COLO668 (cell line): Measurements from ENCODE around the gene SCMH1.
"Not testable (repeated sequence)": the region's sequence is repeated elsewhere in the genome, so short reads cannot be mapped to it uniquely, and the experiment has no call there.

Experiments used
- DNase-seq: peaks from one replicate; lab custom pipeline; 2025; ENCODE audit not compliant: unreplicated experiment; lab: John Stamatoyannopoulos, UW

SCMH1 gene

GRCh38 chr1:41215623-41216022 is 26.5 kb downstream of the SCMH1 start:
- DNase-seq: no peak

- no peak for DNase-seq
Observed at GRCh38 chr1:41213341-41213740, 28.8 kb downstream of the SCMH1 start.

- not testable (repeated sequence) for DNase-seq
Observed at GRCh38 chr1:41211608-41212007, 30.5 kb downstream of the SCMH1 start.

- not testable (repeated sequence) for DNase-seq
Observed at GRCh38 chr1:41207053-41207452, 35.1 kb downstream of the SCMH1 start.

GRCh38 chr1:41200728-41201127 is 41.4 kb downstream of the SCMH1 start:
- no peak for DNase-seq

- no peak for DNase-seq
Observed at GRCh38 chr1:41199375-41199774, 42.7 kb downstream of the SCMH1 start.

- DNase-seq: no peak
Observed at GRCh38 chr1:41192456-41193178, 49.5 kb downstream of the SCMH1 start.

GRCh38 chr1:41184446-41184845 is 57.7 kb downstream of the SCMH1 start:
- DNase-seq: no peak

GRCh38 chr1:41178230-41178629 is 63.9 kb downstream of the SCMH1 start:
- not testable (repeated sequence) for DNase-seq

- no peak for DNase-seq
Observed at GRCh38 chr1:41175546-41175945, 66.6 kb downstream of the SCMH1 start.

- DNase-seq: no peak
Observed at GRCh38 chr1:41174170-41174569, 67.9 kb downstream of the SCMH1 start.

GRCh38 chr1:41173651-41174050 is 68.5 kb downstream of the SCMH1 start:
- no peak for DNase-seq

GRCh38 chr1:41171266-41171874 is 70.7 kb downstream of the SCMH1 start:
- DNase-seq: no peak

- DNase-seq: no peak
Observed at GRCh38 chr1:41169799-41170180, 72.3 kb downstream of the SCMH1 start.

- DNase-seq: no peak
Observed at GRCh38 chr1:41169066-41169798, 72.9 kb downstream of the SCMH1 start.

GRCh38 chr1:41167667-41168066 is 74.4 kb downstream of the SCMH1 start:
- no peak for DNase-seq

- no peak for DNase-seq
Observed at GRCh38 chr1:41164727-41165126, 77.4 kb downstream of the SCMH1 start.

- no peak for DNase-seq
Observed at GRCh38 chr1:41162441-41162840, 79.7 kb downstream of the SCMH1 start.

GRCh38 chr1:41161846-41162245 is 80.3 kb downstream of the SCMH1 start:
- no peak for DNase-seq

- DNase-seq: no peak
Observed at GRCh38 chr1:41160498-41161110, 81.5 kb downstream of the SCMH1 start.

GRCh38 chr1:41158966-41159365 is 83.1 kb downstream of the SCMH1 start:
- DNase-seq: no peak
